ENCODE results near the gene PFKP.

DNA sequence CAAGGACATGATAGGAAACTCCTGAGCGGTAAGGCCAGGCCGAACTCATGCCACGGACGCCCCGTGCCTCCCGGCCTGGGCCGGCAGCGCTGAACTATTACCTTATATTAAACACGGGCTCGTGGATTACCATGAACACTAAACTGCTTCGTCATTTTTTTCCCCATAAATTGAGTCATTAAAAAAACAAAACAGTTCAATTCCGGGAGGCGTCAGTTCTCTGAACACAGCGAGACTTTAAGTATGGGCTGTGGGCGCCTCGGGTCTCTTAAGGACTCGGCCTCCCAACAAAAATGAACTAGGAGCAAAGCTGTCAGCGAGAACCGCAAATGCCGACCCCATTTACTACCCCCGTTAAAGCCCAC is 104.7 kb downstream of the PFKP start:
- TF ChIP-seq, protein P1, sequence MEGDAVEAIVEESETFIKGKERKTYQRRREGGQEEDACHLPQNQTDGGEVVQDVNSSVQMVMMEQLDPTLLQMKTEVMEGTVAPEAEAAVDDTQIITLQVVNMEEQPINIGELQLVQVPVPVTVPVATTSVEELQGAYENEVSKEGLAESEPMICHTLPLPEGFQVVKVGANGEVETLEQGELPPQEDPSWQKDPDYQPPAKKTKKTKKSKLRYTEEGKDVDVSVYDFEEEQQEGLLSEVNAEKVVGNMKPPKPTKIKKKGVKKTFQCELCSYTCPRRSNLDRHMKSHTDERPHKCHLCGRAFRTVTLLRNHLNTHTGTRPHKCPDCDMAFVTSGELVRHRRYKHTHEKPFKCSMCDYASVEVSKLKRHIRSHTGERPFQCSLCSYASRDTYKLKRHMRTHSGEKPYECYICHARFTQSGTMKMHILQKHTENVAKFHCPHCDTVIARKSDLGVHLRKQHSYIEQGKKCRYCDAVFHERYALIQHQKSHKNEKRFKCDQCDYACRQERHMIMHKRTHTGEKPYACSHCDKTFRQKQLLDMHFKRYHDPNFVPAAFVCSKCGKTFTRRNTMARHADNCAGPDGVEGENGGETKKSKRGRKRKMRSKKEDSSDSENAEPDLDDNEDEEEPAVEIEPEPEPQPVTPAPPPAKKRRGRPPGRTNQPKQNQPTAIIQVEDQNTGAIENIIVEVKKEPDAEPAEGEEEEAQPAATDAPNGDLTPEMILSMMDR (IDR thresholded peaks at IDR 0.05), result no peak
- TF ChIP-seq EP300 (IDR thresholded peaks at IDR 0.05), result no peak
- TF ChIP-seq POLR2A (IDR thresholded peaks at IDR 0.05; ENCODE audit: low read depth), result no peak

All from esophagus muscularis mucosa (tissue), 4 donors.